ENCODE data around the gene RNF208.

The RNF208 gene

DNA sequence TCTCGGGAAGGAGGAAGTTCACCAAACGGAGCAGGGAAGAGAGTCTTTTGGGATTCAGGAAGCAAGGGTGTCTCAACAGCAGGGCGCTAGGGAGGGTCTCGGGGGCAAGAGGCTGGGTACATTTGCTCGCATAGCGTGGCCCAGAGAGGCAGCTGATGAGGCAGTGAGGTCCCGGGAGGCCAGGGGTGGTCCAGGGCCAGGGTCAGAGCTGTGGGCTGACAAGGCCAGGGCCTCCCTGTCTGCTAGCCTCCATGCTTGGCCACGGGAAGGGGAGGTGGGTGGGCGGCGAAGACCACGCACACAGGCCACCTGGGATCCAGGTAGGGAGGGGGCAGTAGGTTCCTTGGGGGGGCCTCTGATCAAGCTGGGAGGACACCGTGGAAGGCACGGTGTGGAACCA is 10.5 kb downstream of the RNF208 start:
- DNase-seq, result no peak

GRCh38 chr9:137206602-137207001 is 15.4 kb downstream of the RNF208 start:
- DNase-seq, result no peak

- DNase-seq, result peak; percentile 80
These were observed 16.6 kb downstream of the RNF208 start, which contains the start of the genes NDOR1 and TMEM203 for GRCh38 chr9:137205126-137206069. NDOR1 (plus strand) TSS chr9:137205700; CDS start chr9:137205778, 78 bp downstream. TMEM203 (minus strand) TSS chr9:137205648; CDS start chr9:137205414, 234 bp downstream.

- no peak for DNase-seq
These were observed 17.3 kb downstream of the RNF208 start for GRCh38 chr9:137204731-137205125.

- DNase-seq, result no peak
These were observed 19.1 kb downstream of the RNF208 start for GRCh38 chr9:137202966-137203365.

DNA sequence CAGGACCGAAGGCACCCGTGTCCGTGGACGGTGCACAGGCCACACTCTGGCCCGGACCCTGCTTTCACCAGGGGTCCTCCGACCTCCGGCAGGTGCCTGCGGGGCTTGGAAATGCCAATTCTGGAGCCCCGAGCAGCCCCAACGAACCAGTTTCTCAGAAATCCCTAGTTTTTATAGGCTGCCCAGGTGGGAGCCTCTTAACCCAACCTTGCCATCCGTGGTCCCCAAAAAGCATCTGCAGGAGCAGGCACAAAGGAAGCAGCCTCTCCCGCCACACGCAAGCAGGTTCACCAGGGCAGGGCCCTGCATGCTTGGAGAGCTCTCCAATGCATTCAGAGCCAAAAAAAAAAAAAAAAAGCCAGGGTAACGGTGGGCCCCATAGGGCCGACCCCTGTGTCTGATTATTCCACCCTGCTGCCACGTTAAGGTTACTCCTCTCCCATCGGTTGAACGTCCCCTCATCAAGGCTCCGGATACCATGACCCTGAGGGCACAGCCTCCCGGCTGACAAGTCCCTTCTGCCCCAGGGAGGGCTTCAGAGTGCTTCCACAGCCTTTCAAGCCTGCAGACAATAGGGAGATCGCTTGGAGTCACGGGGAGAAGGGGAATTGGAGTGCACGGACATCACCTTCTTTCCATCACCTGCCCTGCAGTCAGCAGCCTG is 20.7 kb downstream of the RNF208 start:
- DNase-seq, result no peak

- peak; percentile 100 for DNase-seq
These were observed 21.5 kb downstream of the RNF208 start, which contains the start of gene TPRN for GRCh38 chr9:137200311-137201204. TPRN (minus strand) TSS chr9:137200741; CDS start chr9:137200711, 30 bp downstream.

DNA sequence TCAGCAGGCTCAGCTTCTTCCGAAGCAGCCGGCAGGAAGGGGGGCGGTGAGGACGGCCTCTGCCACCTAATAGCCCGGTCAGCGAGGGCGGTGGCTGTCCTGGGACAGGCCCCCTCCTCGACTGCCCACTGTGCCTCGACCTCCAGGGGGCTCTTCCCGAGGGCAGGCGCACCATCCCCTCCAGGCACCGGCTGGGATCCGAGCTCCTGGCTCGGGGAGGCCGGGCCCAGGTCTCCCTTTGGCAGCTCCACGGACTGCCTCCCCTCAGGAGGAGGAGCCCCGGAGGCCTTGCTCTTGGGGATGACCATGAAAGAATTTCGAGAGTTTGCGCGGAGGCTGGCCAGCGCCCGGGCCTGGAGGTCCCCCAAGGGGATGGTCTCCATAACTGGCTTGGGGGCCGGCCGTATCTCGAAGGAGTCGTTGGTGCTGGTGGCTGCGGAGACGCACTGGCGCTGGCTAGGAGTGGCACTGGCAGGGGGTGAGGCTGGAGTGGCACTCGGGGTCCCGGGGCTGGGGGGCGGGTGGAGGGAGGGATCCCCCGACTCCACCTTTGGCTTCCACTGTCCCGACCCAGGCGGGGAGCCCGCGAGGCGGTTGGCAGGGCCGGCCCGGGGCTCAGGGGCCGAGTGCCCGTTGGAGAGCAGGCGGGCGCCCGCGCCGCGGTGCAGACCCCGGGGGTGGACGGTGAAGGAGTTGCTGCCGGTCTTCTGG is 22.5 kb downstream of the RNF208 start:
- no peak for DNase-seq

GRCh38 chr9:137198902-137199283 is 23.1 kb downstream of the RNF208 start:
- DNase-seq, result no peak

- DNase-seq, result no peak
These were observed 23.8 kb downstream of the RNF208 start for GRCh38 chr9:137198051-137198901.

DNA sequence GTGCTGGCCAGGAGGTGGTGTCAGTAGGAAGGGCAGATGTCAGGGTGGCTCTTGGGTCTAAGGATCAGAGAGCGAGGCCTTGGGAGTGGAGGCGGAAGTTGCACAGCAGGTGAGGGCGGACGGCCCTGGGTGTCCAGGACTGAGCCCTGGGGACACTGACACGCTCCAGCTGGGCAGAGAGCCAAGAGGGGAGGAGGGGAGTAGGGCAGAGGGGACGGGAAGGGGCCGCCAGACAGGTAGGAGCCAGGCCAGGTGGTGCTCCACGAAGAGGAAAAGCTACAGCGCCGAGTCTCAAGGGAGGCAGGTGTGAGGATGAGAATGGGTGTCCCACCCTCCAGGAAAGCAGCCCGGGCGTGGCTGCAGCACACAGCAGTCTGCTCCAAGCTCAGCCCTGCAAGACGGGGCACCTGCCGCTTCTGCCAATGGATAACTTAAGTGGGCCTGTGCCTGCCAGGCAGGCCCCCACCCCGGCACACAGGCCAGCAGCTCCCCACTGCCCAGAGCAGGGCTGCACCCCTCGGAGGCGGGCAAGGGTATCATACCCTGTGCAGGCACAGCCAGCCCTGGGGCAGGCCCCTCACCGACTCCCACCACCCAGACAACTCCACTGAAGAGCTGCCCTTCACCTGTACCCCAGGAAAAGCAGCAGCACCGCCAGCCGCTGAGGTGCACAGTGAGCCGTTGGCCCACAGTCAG is 26.4 kb downstream of the RNF208 start:
- DNase-seq, result peak; percentile 91

- DNase-seq, result peak; percentile 21
These were observed 27.1 kb downstream of the RNF208 start for GRCh38 chr9:137194909-137195308.

DNA sequence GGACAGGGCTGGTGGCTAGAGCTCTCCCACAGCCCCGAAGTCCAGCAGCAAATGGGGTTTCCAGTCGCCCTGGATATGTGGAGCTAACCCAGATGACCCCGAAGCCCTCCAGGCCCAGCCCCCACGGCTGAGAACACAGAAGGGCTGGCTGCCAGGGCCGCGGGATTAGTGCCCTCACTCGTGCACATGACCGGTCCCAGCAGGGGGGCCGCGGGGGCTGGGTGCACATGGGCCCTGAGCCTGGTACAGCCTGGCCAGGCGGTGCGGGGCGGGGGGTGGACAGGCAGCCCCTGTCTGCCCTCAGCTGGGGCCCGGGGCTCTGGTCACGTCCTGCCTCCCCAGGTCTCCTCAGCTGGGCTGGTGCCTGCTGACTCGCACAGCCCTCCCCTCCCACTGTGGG is 27.7 kb downstream of the RNF208 start:
- no peak for DNase-seq

GRCh38 chr9:137193771-137194170 is 28.3 kb downstream of the RNF208 start:
- no peak for DNase-seq

- DNase-seq, result no peak
These were observed 29.2 kb downstream of the RNF208 start for GRCh38 chr9:137192859-137193258.

DNA sequence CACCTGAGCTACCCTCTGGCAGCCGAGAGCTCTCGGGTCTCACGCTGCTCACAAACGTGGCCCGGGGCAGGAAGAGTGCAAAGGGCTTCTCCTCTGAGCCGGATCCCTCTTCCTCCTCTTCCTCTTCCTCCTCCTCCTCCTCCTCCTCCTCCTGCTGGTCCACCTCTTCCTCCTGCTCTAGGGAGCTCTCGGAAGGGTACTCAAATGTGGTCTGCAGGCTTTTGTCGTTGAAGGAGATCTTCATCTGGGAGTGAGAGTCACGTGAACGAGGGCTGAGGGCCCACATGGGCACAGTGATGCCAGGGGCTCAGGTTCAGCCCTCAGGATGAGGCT is 29.6 kb downstream of the RNF208 start:
- DNase-seq, result no peak

DNA sequence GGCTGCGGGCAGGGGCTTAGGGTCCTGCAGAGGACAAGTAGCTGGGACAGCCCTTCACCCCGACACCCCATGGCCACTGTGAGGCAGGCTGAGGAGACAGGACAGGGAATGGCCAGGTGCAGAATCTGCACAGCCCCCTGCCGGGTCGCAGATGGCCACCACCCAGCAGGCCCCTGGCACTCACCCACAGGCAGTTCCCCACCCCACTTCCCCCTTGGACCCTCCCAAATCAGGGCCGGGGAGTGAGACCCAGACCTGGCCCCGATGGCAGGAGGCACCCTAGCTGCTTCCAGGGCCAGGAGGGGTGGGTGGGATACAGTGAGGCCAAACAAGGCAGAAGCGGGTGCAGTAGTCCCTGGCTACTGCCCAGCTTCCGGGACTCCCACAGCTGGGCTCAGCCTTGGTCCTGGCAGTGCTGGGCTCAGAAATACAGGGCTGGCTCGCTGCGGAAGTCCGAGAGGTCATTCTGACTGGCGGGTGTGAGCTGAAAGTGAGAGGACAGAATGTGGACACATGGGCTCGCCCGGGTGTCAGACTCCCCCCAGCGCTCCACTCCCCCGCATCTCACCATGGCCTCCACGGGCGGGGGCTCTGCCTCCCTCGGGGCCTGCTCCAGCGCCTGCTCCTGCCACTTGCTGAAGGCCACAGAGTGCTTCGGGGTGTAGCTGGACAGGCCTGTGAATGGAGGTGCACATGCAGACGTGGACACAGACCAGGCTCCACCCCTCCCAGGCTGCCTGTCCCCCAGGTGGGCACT is 30.2 kb downstream of the RNF208 start:
- no peak for DNase-seq

DNA sequence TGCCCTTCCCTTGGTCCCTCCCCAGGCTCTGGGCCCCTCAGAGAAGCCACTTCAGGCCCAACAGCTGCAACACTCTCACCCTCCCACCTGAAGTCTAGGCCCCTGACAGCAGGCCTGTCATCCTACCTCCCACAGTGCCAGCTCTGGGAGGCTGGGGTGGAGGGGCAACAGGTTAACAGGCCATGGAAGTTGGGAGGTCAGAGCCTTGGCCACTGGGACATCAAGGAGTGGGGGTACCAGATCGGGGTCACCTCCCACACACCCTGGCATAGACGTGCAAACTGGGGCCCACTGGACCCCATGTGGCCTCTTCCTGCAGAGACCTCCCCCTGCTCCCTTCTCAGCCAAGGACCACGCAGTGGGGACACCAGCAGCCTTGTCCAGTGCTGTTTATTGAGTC is 30.8 kb downstream of the RNF208 start:
- DNase-seq, result no peak

DNA sequence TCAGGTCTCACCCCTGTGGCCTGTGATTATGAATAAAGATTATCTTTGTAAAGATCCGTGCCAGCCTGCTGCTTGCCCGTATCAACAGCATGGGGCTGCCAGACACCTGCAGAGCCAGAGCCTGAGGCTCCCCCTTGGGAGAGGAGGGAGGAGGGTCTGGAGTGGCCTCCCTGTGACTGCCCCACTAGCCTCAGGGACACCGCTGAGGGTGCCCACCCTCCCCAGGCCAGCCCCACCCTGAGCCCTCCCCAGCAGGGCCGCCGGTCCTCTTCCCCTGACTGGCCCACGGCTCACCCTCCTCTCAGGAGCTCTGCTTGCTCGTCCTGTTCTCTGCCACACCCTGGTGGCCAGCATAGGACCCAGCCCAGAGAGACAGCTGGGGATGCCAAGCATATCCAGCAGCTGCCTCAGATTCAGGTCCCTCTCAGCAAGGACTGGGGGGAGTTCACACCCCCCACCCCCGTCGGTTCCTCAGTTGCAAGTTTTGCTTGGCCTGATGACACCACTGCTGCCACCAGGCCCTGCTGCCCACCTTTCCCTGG is 31.7 kb downstream of the RNF208 start:
- DNase-seq, result no peak

Data from NCI-H1436 (cell line).